Keratinocyte (primary cell): ENCODE data around the gene PHF2.

Experiments used
- CTCF ChIP-seq, 3 experiments: IDR thresholded peaks in 1 of 3; conservative IDR thresholded peaks in 1 of 3; optimal IDR thresholded peaks in 1 of 3; 2 replicates in 2 of 3; 3 replicates in 1 of 3; pipeline versions ENCODE3 to v1.5.1; 2011; ENCODE audit warnings: low read length in 3 of 3, mild to moderate bottlenecking in 3 of 3, moderate library complexity in 2 of 3, control low read depth in 1 of 3, inconsistent platforms in 1 of 3; ENCODE audit not compliant: insufficient read depth in 2 of 3; ENCODE audit errors: extremely low read depth in 1 of 3
- EZH2 ChIP-seq: IDR thresholded peaks from one replicate; pipeline ENCODE4 v1.6.1; 2012; ENCODE audit warnings: inconsistent platforms, mild to moderate bottlenecking, low read length, moderate library complexity

GRCh38 chr9:93659044-93659836, 82.9 kb downstream of the PHF2 start:
- TF ChIP-seq CTCF (optimal IDR thresholded peaks at IDR 0.05 in 1 of 3, IDR thresholded peaks at IDR 0.05 in 1 of 3, conservative IDR thresholded peaks at IDR 0.05 in 1 of 3; ENCODE audit: extremely low read depth in 1 of 3, insufficient read depth in 2 of 3, low read length in 3 of 3) (no peak), EZH2 (no peak)
